SH-SY5Y (cell line): Measurements from ENCODE around the gene TBCA.

Experiments used
- GATA2 ChIP-seq: IDR thresholded peaks from 2 replicates; pipeline ENCODE4 v1.6.1; 2011; ENCODE audit warnings: mild to moderate bottlenecking, low read depth, low read length
- GATA3 ChIP-seq: IDR thresholded peaks from 2 replicates; pipeline ENCODE4 v1.6.1; 2011; ENCODE audit warnings: low read depth, mild to moderate bottlenecking, low read length, moderate library complexity

DNA sequence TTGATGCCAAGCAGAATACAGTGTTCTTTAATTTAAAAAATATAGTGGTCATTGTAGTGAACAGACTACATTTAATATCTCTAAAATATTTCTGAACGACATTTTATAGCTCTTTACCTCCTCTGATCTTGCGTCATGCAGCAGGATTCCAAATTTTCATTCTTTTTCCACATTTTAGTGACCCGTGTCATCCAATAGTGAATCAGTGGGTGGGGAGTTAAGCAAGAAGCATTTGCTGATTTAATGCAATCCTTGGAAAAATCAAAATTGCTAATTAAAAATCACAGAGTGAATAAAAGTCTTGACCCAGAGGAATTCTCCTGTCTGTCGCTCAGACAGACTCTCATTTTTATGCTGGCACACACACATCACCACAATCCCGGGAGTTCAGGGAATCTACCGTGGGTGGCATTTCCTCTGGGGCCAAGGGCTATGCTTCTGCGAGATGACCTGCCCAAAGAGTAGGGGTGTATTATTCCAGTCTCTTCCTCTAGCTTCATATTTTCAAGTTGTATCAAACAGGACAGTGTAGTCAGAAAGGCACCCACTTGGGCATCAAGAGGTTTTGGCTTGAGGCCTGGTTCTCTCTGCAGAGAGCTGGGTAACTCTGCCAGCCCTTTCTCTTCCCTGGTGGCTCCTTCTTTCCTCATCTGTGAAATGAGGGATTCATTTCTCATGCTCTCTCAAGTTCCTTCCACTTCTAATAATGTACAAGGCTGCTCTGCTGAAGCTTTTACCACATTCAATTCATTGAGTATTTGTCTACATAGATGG lies 112.9 kb downstream of the TBCA start:
- TF ChIP-seq GATA3 (no peak), GATA2 (no peak)
